Endothelial cell of umbilical vein (primary cell): ENCODE data around the gene GPR148. TPM values are rescaled to one million over a fixed set of nuclear protein-coding genes. Genes with fewer than 3 reads are reported as not detected.

Source experiments
- BruUV-seq: library from RNA; stranded (reverse); fragments of 400-500 nt; replicated peaks from 2 replicates; lab custom pipeline; 2021; lab: Mats Ljungman, UMichigan
- CTCF ChIA-PET: fragments of 300-600, 350-600 bp; sonication (Branson Sonifier 250); formaldehyde crosslinking; loops from one replicate; lab custom pipeline; 2021; ENCODE audit warnings: antibody characterized with exemption, inconsistent platforms; lab: Charles Lee
- POLR2A ChIA-PET: fragments of 300-600, 350-600 bp; sonication (Branson Sonifier 250); formaldehyde crosslinking; loops from one replicate; lab custom pipeline; 2021; ENCODE audit warnings: antibody characterized with exemption, inconsistent platforms; lab: Charles Lee
- DNase-seq: peaks from one replicate; pipeline ENCODE4 v3.0.0-alpha.2; 2011; ENCODE audit warnings: low read depth, low spot score
- FAIRE-seq: peaks from 2 replicates; lab custom pipeline; 2011; peaks lifted over from hg19 to GRCh38; lab: Jason Lieb, UNC
- H2AFZ ChIP-seq: 2 replicates; pipeline ENCODE4 v1.6.0; 2012; ENCODE audit warnings: low read depth, low read length, control low read depth, inconsistent platforms
- H3K27ac ChIP-seq: 2 replicates; pipeline ENCODE4 v1.5.1; 2011; ENCODE audit warnings: low read depth, mild to moderate bottlenecking, control low read depth, low read length, moderate library complexity; ENCODE audit not compliant: insufficient read depth
- H3K27me3 ChIP-seq, 2 experiments: 2 replicates each; pipeline versions ENCODE4 v1.6.0 to v1.6.1; 2011; ENCODE audit warnings: low read length in 2 of 2, mixed read lengths in 1 of 2; ENCODE audit not compliant: control insufficient read depth in 2 of 2, insufficient read depth in 2 of 2
- H3K36me3 ChIP-seq, 2 experiments: 2 replicates in 1 of 2; 3 replicates in 1 of 2; pipeline ENCODE4 v1.5.1; 2011; ENCODE audit warnings: low read length in 2 of 2, mild to moderate bottlenecking in 1 of 2, moderate library complexity in 1 of 2; ENCODE audit not compliant: control insufficient read depth in 2 of 2, insufficient read depth in 2 of 2; ENCODE audit errors: extremely low read depth in 1 of 2
- H3K4me1 ChIP-seq: 3 replicates; pipeline ENCODE4 v1.5.1; 2011; ENCODE audit warnings: mild to moderate bottlenecking, low read length; ENCODE audit not compliant: control insufficient read depth, insufficient read depth; ENCODE audit errors: extremely low read depth
- H3K4me2 ChIP-seq: 2 replicates; pipeline ENCODE4 v1.6.1; 2011; ENCODE audit warnings: low read length, control low read depth, mixed read lengths; ENCODE audit not compliant: insufficient read depth
- H3K4me3 ChIP-seq, 3 experiments: fragments of 200-600 bp in 1 of 3; sonication (generic), shearing (Covaris generic) in 1 of 3; replicated peaks in 1 of 3; 2 replicates each; pipeline ENCODE4 v1.5.1; 2011 to 2016; ENCODE audit warnings: control low read depth in 3 of 3, low read length in 3 of 3, mild to moderate bottlenecking in 2 of 3, inconsistent platforms in 1 of 3, low read depth in 1 of 3, moderate library complexity in 1 of 3; ENCODE audit not compliant: insufficient read depth in 1 of 3
- H3K79me2 ChIP-seq: 2 replicates; pipeline ENCODE4 v1.6.0; 2012; ENCODE audit warnings: low read length, inconsistent platforms; ENCODE audit not compliant: control insufficient read depth, insufficient read depth
- H3K9ac ChIP-seq: replicated peaks from 2 replicates; pipeline ENCODE3; 2011; ENCODE audit warnings: low read length, control low read depth; ENCODE audit not compliant: insufficient read depth; ENCODE audit errors: extremely low read depth
- H3K9me1 ChIP-seq: replicated peaks from 3 replicates; pipeline ENCODE4 v1.6.0; 2011; ENCODE audit warnings: mild to moderate bottlenecking, low read length; ENCODE audit not compliant: control insufficient read depth, insufficient read depth; ENCODE audit errors: extremely low read depth
- H3K9me3 ChIP-seq: replicated peaks from 2 replicates; pipeline ENCODE4 v1.5.1; 2012; ENCODE audit warnings: low read length, inconsistent platforms; ENCODE audit not compliant: control insufficient read depth, insufficient read depth
- H4K20me1 ChIP-seq: replicated peaks from 2 replicates; pipeline ENCODE3; 2011; ENCODE audit warnings: mild to moderate bottlenecking, low read length; ENCODE audit not compliant: control insufficient read depth, insufficient read depth; ENCODE audit errors: extremely low read depth
- CTCF ChIP-seq, 2 donors: IDR thresholded peaks; 1 replicate in 1 of 2; 2 replicates in 1 of 2; pipeline ENCODE4 v1.5.1; 2011; ENCODE audit warnings: low read length in 2 of 2, mild to moderate bottlenecking in 2 of 2, moderate library complexity in 2 of 2, control low read depth in 1 of 2, inconsistent platforms in 1 of 2, low read depth in 1 of 2; ENCODE audit not compliant: insufficient read depth in 1 of 2; ENCODE audit errors: extremely low read depth in 1 of 2
- EZH2 ChIP-seq: IDR thresholded peaks from 2 replicates; pipeline ENCODE4 v1.6.1; 2012; ENCODE audit warnings: borderline replicate concordance, low read depth, mild to moderate bottlenecking, moderate library complexity, low read length, inconsistent platforms; ENCODE audit not compliant: severe bottlenecking
- FOS ChIP-seq: IDR thresholded peaks from 2 replicates; pipeline ENCODE4 v1.6.1; 2011; ENCODE audit warnings: mild to moderate bottlenecking, low read length, moderate library complexity, borderline replicate concordance; ENCODE audit not compliant: insufficient read depth
- GATA2 ChIP-seq: IDR thresholded peaks from 2 replicates; pipeline ENCODE4 v1.7.0; 2011; ENCODE audit warnings: low read depth, mild to moderate bottlenecking, moderate library complexity, mixed read lengths, low read length; ENCODE audit not compliant: insufficient read length, insufficient read depth
- JUN ChIP-seq: IDR thresholded peaks from 2 replicates; pipeline ENCODE4 v1.6.1; 2011; ENCODE audit warnings: borderline replicate concordance, low read depth; ENCODE audit not compliant: insufficient read length, insufficient read depth
- MYC ChIP-seq: IDR thresholded peaks from one replicate; pipeline ENCODE4 v1.6.1; 2011; ENCODE audit warnings: mild to moderate bottlenecking, low read depth, low read length
- POLR2A ChIP-seq: IDR thresholded peaks from 2 replicates; pipeline ENCODE4 v1.6.1; 2012; ENCODE audit warnings: low read depth, mild to moderate bottlenecking, control low read depth, low read length
- POLR2AphosphoS5 ChIP-seq: IDR thresholded peaks from 2 replicates; pipeline ENCODE4 v1.6.1; 2012; ENCODE audit warnings: low read depth, mild to moderate bottlenecking, control low read depth, low read length, moderate library complexity; ENCODE audit not compliant: insufficient read depth
- dilution Hi-C: fragments of 300-500 bp; cut with MboI; formaldehyde crosslinking; loops from one replicate; pipeline ENCODE4 v1.15.0; 2019; ENCODE audit warnings: low sequenced_read_pairs; ENCODE audit not compliant: extremely low pct_ligation_motif_present
- intact Hi-C: fragments of 100-400 bp; cut with micrococcal nuclease; formaldehyde crosslinking; loops from one replicate; pipeline ENCODE4 v1.10.0; 2022
- polyA plus RNA-seq, 4 experiments: library from polyadenylated mRNA; depleted of rRNA in 3 of 4; stranded (reverse) in 3 of 4; unstranded in 1 of 4; fragments of >200 nt; gene quantifications; 2 replicates each; pipeline versions ENCODE4 v1.2.1 to v1.2.3, GENCODE V29; 2011 to 2012; ENCODE audit warnings: missing spikeins in 1 of 4
- total RNA-seq: library from RNA; stranded (reverse); gene quantifications from 2 replicates; pipeline ENCODE4 v1.2.3, GENCODE V29; 2021
- TF ChIP-seq, protein P1 (sequence below): IDR thresholded peaks from 2 replicates; pipeline ENCODE4 v1.6.1; 2011; ENCODE audit not compliant: insufficient read depth, insufficient read length

GPR148 gene
- total and polyA plus RNA-seq, 2 donors (not counting 3 experiments of a cell fraction or from before 2014, with no cell fraction given): not detected

GRCh38 chr2:130754811-130755210 lies 25.9 kb downstream of the GPR148 start:
- intact Hi-C loops (no loop called here), dilution Hi-C loops (no loop called here)
- ChIA-PET CTCF (no interaction called here), POLR2A (no interaction called here)
- Histone ChIP-seq H3K4me1 (no peaks in the 10 kb centered on the region), H3K9me1 (no peaks in the 10 kb centered on the region), H3K27me3 (peaks cover 4% of the 10 kb centered on the region in 2 experiments), H3K4me2 (no peak overlapping the region), H3K27ac (no peak overlapping the region), H4K20me1 (no peaks in the 10 kb centered on the region), H3K4me3 (no peak overlapping the region), H3K9me3 (no peaks in the 10 kb centered on the region), H2AFZ (no peak overlapping the region), H3K36me3 (no peaks in the 10 kb centered on the region), H3K79me2 (no peaks in the 10 kb centered on the region), H3K9ac (no peak overlapping the region)
- no peak for TF ChIP-seq JUN
- TF ChIP-seq CTCF (IDR thresholded peaks at IDR 0.05; ENCODE audit: extremely low read depth in 1 of 2, insufficient read depth in 1 of 2, low read depth in 1 of 2, low read length in 2 of 2): no peak
- no peak for TF ChIP-seq EZH2
- no peak for TF ChIP-seq FOS
- TF ChIP-seq, protein P1, sequence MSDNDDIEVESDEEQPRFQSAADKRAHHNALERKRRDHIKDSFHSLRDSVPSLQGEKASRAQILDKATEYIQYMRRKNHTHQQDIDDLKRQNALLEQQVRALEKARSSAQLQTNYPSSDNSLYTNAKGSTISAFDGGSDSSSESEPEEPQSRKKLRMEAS: no peak
- TF ChIP-seq GATA2: no peak
- TF ChIP-seq POLR2A: no peak
- TF ChIP-seq POLR2AphosphoS5: no peak
- TF ChIP-seq MYC: no peak
- DNase-seq (no peak), FAIRE-seq (no peak)
- no TSS peak for BruUV-seq
